B cell (primary cell): Measurements from ENCODE around the gene SIPA1L2.

Source experiments
- EZH2 ChIP-seq: IDR thresholded peaks from 2 replicates; pipeline ENCODE4 v1.6.1; 2012; ENCODE audit warnings: borderline replicate concordance, low read depth, mild to moderate bottlenecking, moderate library complexity, low read length; ENCODE audit not compliant: insufficient read depth, poor library complexity, severe bottlenecking
- TF ChIP-seq, protein P1 (sequence below): fragments of 200-600 bp; IDR thresholded peaks from one replicate; pipeline ENCODE4 v1.8.0; 2022; ENCODE audit warnings: antibody characterized with exemption, mild to moderate bottlenecking

- TF ChIP-seq, protein P1, sequence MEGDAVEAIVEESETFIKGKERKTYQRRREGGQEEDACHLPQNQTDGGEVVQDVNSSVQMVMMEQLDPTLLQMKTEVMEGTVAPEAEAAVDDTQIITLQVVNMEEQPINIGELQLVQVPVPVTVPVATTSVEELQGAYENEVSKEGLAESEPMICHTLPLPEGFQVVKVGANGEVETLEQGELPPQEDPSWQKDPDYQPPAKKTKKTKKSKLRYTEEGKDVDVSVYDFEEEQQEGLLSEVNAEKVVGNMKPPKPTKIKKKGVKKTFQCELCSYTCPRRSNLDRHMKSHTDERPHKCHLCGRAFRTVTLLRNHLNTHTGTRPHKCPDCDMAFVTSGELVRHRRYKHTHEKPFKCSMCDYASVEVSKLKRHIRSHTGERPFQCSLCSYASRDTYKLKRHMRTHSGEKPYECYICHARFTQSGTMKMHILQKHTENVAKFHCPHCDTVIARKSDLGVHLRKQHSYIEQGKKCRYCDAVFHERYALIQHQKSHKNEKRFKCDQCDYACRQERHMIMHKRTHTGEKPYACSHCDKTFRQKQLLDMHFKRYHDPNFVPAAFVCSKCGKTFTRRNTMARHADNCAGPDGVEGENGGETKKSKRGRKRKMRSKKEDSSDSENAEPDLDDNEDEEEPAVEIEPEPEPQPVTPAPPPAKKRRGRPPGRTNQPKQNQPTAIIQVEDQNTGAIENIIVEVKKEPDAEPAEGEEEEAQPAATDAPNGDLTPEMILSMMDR = no peak
- TF ChIP-seq EZH2 = no peak
Observed at GRCh38 chr1:232614811-232615210, 15.1 kb downstream of the SIPA1L2 start.
